AG09309 (cell line): Measurements from ENCODE around the gene ALX3.

Source experiments
- DNase-seq: peaks from one replicate; pipeline ENCODE4 v3.0.0-alpha.2; 2010; ENCODE audit warnings: low read depth
- H3K4me3 ChIP-seq: 2 replicates; pipeline ENCODE4 v1.5.1; 2011; ENCODE audit warnings: mild to moderate bottlenecking, low read depth, low read length, moderate library complexity; ENCODE audit not compliant: control insufficient read depth
- TF ChIP-seq, protein P1 (sequence below): IDR thresholded peaks from 2 replicates; pipeline ENCODE4 v1.5.1; 2011; ENCODE audit warnings: mild to moderate bottlenecking, low read depth, low read length, inconsistent platforms; ENCODE audit not compliant: insufficient read depth, control insufficient read depth; ENCODE audit errors: missing control alignments

Gene ALX3

GRCh38 chr1:110059133-110059863 lies 11.2 kb downstream of the ALX3 start:
- no peak for DNase-seq
- H3K4me3 ChIP-seq = no peak overlapping the region
- TF ChIP-seq, protein P1, sequence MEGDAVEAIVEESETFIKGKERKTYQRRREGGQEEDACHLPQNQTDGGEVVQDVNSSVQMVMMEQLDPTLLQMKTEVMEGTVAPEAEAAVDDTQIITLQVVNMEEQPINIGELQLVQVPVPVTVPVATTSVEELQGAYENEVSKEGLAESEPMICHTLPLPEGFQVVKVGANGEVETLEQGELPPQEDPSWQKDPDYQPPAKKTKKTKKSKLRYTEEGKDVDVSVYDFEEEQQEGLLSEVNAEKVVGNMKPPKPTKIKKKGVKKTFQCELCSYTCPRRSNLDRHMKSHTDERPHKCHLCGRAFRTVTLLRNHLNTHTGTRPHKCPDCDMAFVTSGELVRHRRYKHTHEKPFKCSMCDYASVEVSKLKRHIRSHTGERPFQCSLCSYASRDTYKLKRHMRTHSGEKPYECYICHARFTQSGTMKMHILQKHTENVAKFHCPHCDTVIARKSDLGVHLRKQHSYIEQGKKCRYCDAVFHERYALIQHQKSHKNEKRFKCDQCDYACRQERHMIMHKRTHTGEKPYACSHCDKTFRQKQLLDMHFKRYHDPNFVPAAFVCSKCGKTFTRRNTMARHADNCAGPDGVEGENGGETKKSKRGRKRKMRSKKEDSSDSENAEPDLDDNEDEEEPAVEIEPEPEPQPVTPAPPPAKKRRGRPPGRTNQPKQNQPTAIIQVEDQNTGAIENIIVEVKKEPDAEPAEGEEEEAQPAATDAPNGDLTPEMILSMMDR = no peak

- DNase-seq = no peak
- TF ChIP-seq, protein P1 = no peak
Observed at GRCh38 chr1:110058591-110058990, 11.9 kb downstream of the ALX3 start.

DNA sequence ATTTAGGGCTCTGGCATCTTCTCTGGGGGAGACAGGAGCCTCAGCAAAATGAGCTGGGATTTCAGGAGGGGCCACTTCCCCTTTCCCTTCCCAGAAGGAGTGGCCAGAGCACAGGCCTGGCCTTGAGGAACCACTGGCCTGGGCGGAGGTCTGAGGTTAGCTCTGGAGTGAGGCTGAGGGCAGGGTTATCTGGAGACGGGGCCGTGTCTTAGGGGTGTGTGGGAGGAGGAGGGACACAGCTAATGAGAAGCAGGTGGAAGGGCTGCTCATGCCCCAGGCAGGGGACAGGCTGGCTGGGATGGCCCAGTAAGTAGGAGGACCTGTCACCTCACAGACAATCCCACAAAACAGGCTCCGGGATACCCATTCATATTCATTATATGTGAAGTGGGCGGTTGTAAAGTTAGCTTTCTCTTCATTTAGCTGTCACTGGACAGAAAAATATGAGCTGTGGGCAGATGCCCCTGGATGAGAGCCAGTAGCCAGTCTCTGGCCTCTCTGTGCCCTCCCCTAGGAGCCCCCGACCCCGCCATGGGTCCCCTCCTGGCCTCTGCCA lies 12.4 kb downstream of the ALX3 start:
- no peak for DNase-seq
- TF ChIP-seq, protein P1 = no peak
- H3K4me3 ChIP-seq = no peak overlapping the region

More at GRCh38 chr1:110058591-110058990, 11.9 kb downstream of the ALX3 start:
- no peak overlapping the region for H3K4me3 ChIP-seq

DNA sequence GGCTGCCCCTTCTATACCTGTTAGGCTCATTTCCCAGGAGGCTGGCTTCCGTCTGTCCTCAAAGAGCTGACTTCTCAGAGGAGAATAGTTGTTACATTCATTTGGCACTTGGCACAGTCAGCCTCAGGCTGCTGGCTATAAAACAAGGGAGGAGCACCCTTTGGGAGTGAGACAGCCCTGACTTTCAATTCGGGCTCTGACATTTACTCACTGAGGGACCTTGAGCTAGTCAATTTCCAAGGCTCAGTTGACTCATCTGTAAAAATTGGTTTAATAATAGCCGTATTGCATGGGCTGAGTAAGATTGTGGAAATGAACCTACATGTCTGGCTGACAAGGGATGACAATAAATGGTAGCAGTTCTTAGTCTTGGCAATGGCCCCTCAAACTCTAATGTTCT lies 13.7 kb downstream of the ALX3 start:
- no peak overlapping the region for H3K4me3 ChIP-seq
- DNase-seq = peak; percentile 54

GRCh38 chr1:110056285-110056683 lies 14.2 kb downstream of the ALX3 start:
- DNase-seq = no peak
- TF ChIP-seq, protein P1 = no peak
- H3K4me3 ChIP-seq = no peak overlapping the region

More for the DNA sequence above, 13.7 kb downstream of the ALX3 start:
- TF ChIP-seq, protein P1 = no peak

GRCh38 chr1:110055493-110056284 lies 14.8 kb downstream of the ALX3 start:
- TF ChIP-seq, protein P1 = no peak
- peak; percentile 17 for DNase-seq
- no peak overlapping the region for H3K4me3 ChIP-seq
